GM12892 (cell line): ENCODE data around the gene SACS.

Experiments used
- POLR2A ChIP-seq: IDR thresholded peaks from 2 replicates; pipeline ENCODE4 v1.6.1; 2011; ENCODE audit warnings: low read depth, low read length, control low read depth
- POLR2AphosphoS5 ChIP-seq: IDR thresholded peaks from 2 replicates; pipeline ENCODE4 v1.6.1; 2011; ENCODE audit warnings: low read depth, low read length, control low read depth

DNA sequence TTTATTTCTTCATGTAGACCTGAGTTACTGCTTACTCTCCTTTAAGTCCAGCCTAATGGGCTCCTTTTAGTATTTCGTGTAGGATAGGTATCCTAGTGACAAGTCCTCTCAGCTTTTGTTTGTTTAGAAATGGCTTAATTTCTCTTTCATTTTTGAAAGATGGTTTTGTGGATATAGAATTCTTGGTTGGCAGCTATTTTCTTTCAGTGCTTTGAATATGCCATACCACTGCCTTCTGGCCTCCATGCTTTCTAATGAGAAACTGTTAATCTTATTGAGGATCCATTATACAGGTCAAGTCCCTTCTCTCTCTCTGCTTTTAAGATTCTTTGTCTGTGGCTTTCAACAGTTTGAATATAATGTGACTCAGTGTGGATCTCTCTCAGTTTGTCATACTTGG lies 46.8 kb upstream of the SACS start:
- no peak for TF ChIP-seq POLR2A
- no peak for TF ChIP-seq POLR2AphosphoS5
